ENCODE data around the gene PGA3. TPM values are rescaled to one million over a fixed set of nuclear protein-coding genes. Genes with fewer than 3 reads are reported as not detected.
"Not testable (repeated sequence)": the region's sequence is repeated elsewhere in the genome, so short reads cannot be mapped to it uniquely, and the experiment has no call there.

PGA3 gene
- total RNA-seq, 2 experiments from 2014 or later, result not detected

GRCh38 chr11:61201476-61201875, 1.8 kb upstream of the PGA3 start:
- CTCF ChIA-PET, result no interaction called here
- POLR2A ChIA-PET, result no interaction called here
- DNase-seq, result no peak
- no peaks in the 10 kb centered on the region for H3K36me3 Mint-ChIP-seq (ENCODE audit: low read depth)
- no peaks in the 10 kb centered on the region for H3K4me1 Mint-ChIP-seq (ENCODE audit: low read depth)
- Histone ChIP-seq H3K27ac (ENCODE audit: low read depth in 1 of 2, low read length in 2 of 2) (no peak overlapping the region), H3K9me3 (ENCODE audit: control insufficient read depth in 1 of 2, insufficient read depth in 1 of 2, low read length in 2 of 2) (peaks cover 0 to 4% of the 10 kb centered on the region in 2 experiments), H3K36me3 (ENCODE audit: insufficient read depth, low read length) (no peaks in the 10 kb centered on the region), H3K4me1 (ENCODE audit: insufficient read depth, low read length) (no peaks in the 10 kb centered on the region), H3K4me3 (ENCODE audit: low read length) (no peak overlapping the region), H3K27me3 (ENCODE audit: control insufficient read depth in 1 of 2, insufficient read depth in 2 of 2, low read length in 2 of 2) (no peaks in the 10 kb centered on the region)
- intact Hi-C loops (cut with DNase I, micrococcal nuclease), result loop anchor here in 1 of 2 experiments (10.0 kb wide), 1 partner anchor 73 kb away; no protein-coding TSS in a partner anchor
- H3K4me3 Mint-ChIP-seq, result no peak overlapping the region
- no peak for ATAC-seq (ENCODE audit: poor library complexity)
- H3K9me3 Mint-ChIP-seq, result no peaks in the 10 kb centered on the region
- H3K27me3 Mint-ChIP-seq, result peaks cover 11% of the 10 kb centered on the region
- no peak overlapping the region for H3K27ac Mint-ChIP-seq
- TF ChIP-seq CTCF (IDR thresholded peaks at IDR 0.05), result no peak

- H3K9me3 Mint-ChIP-seq; H3K27ac Mint-ChIP-seq; H3K4me1 ChIP-seq (ENCODE audit: insufficient read depth, low read length); DNase-seq; CTCF ChIA-PET; H3K27ac ChIP-seq (ENCODE audit: low read depth in 1 of 2, low read length in 2 of 2); H3K4me1 Mint-ChIP-seq (ENCODE audit: low read depth); H3K4me3 Mint-ChIP-seq; H3K4me3 ChIP-seq (ENCODE audit: low read length); H3K36me3 ChIP-seq (ENCODE audit: insufficient read depth, low read length); ATAC-seq (ENCODE audit: poor library complexity); H3K9me3 ChIP-seq (ENCODE audit: control insufficient read depth in 1 of 2, insufficient read depth in 1 of 2, low read length in 2 of 2); H3K27me3 ChIP-seq (ENCODE audit: control insufficient read depth in 1 of 2, insufficient read depth in 2 of 2, low read length in 2 of 2); POLR2A ChIA-PET; H3K36me3 Mint-ChIP-seq (ENCODE audit: low read depth): not testable (repeated sequence)
- intact Hi-C loops (cut with DNase I, micrococcal nuclease), result loop anchor here in 1 of 2 experiments (10.0 kb wide), 1 partner anchor 71 kb away; no protein-coding TSS in a partner anchor
- peaks cover 11% of the 10 kb centered on the region for H3K27me3 Mint-ChIP-seq
These were observed 558 bp downstream of the PGA3 start for GRCh38 chr11:61203873-61204272.

GRCh38 chr11:61204502-61205059, 1.3 kb downstream of the PGA3 start:
- H3K4me1 ChIP-seq (ENCODE audit: insufficient read depth, low read length); H3K4me3 Mint-ChIP-seq; DNase-seq; H3K27me3 ChIP-seq (ENCODE audit: control insufficient read depth in 1 of 2, insufficient read depth in 2 of 2, low read length in 2 of 2); H3K27ac ChIP-seq (ENCODE audit: low read depth in 1 of 2, low read length in 2 of 2); POLR2A ChIA-PET; H3K9me3 ChIP-seq (ENCODE audit: control insufficient read depth in 1 of 2, insufficient read depth in 1 of 2, low read length in 2 of 2); H3K4me1 Mint-ChIP-seq (ENCODE audit: low read depth); H3K36me3 ChIP-seq (ENCODE audit: insufficient read depth, low read length); ATAC-seq (ENCODE audit: poor library complexity); H3K36me3 Mint-ChIP-seq (ENCODE audit: low read depth); H3K9me3 Mint-ChIP-seq; H3K27ac Mint-ChIP-seq; H3K4me3 ChIP-seq (ENCODE audit: low read length); CTCF ChIA-PET: not testable (repeated sequence)
- H3K27me3 Mint-ChIP-seq, result peaks cover 11% of the 10 kb centered on the region
- intact Hi-C loops (cut with DNase I, micrococcal nuclease), result loop anchor here in 1 of 2 experiments (10.0 kb wide), 1 partner anchor 70 kb away; no protein-coding TSS in a partner anchor

GRCh38 chr11:61207636-61208310, 4.5 kb downstream of the PGA3 start:
- intact Hi-C loops (cut with DNase I, micrococcal nuclease), result loop anchor here in 1 of 2 experiments (10.0 kb wide), 1 partner anchor 67 kb away; no protein-coding TSS in a partner anchor
- H3K27me3 ChIP-seq (ENCODE audit: control insufficient read depth in 1 of 2, insufficient read depth in 2 of 2, low read length in 2 of 2); H3K9me3 ChIP-seq (ENCODE audit: control insufficient read depth in 1 of 2, insufficient read depth in 1 of 2, low read length in 2 of 2); H3K4me3 ChIP-seq (ENCODE audit: low read length); DNase-seq; H3K9me3 Mint-ChIP-seq; H3K4me1 ChIP-seq (ENCODE audit: insufficient read depth, low read length); H3K36me3 Mint-ChIP-seq (ENCODE audit: low read depth); ATAC-seq (ENCODE audit: poor library complexity); H3K36me3 ChIP-seq (ENCODE audit: insufficient read depth, low read length); H3K27me3 Mint-ChIP-seq; H3K4me3 Mint-ChIP-seq; H3K4me1 Mint-ChIP-seq (ENCODE audit: low read depth); H3K27ac ChIP-seq (ENCODE audit: low read depth in 1 of 2, low read length in 2 of 2); CTCF ChIA-PET; POLR2A ChIA-PET; H3K27ac Mint-ChIP-seq: not testable (repeated sequence)

- H3K27me3 Mint-ChIP-seq; H3K4me1 ChIP-seq (ENCODE audit: insufficient read depth, low read length); H3K36me3 Mint-ChIP-seq (ENCODE audit: low read depth); H3K9me3 Mint-ChIP-seq; H3K27ac Mint-ChIP-seq; H3K4me3 ChIP-seq (ENCODE audit: low read length); H3K4me1 Mint-ChIP-seq (ENCODE audit: low read depth); intact Hi-C loops (cut with DNase I, micrococcal nuclease); ATAC-seq (ENCODE audit: poor library complexity); H3K36me3 ChIP-seq (ENCODE audit: insufficient read depth, low read length); DNase-seq; H3K4me3 Mint-ChIP-seq; CTCF ChIA-PET; POLR2A ChIA-PET; H3K9me3 ChIP-seq (ENCODE audit: control insufficient read depth in 1 of 2, insufficient read depth in 1 of 2, low read length in 2 of 2); H3K27me3 ChIP-seq (ENCODE audit: control insufficient read depth in 1 of 2, insufficient read depth in 2 of 2, low read length in 2 of 2); H3K27ac ChIP-seq (ENCODE audit: low read depth in 1 of 2, low read length in 2 of 2): not testable (repeated sequence)
These were observed 7.3 kb downstream of the PGA3 start for GRCh38 chr11:61210629-61211028.

GRCh38 chr11:61211327-61211952, 8.1 kb downstream of the PGA3 start:
- H3K27ac Mint-ChIP-seq; H3K36me3 Mint-ChIP-seq (ENCODE audit: low read depth); ATAC-seq (ENCODE audit: poor library complexity); DNase-seq; H3K27me3 ChIP-seq (ENCODE audit: control insufficient read depth in 1 of 2, insufficient read depth in 2 of 2, low read length in 2 of 2); H3K4me3 ChIP-seq (ENCODE audit: low read length); intact Hi-C loops (cut with DNase I, micrococcal nuclease); H3K9me3 ChIP-seq (ENCODE audit: control insufficient read depth in 1 of 2, insufficient read depth in 1 of 2, low read length in 2 of 2); POLR2A ChIA-PET; H3K4me1 ChIP-seq (ENCODE audit: insufficient read depth, low read length); H3K27ac ChIP-seq (ENCODE audit: low read depth in 1 of 2, low read length in 2 of 2); H3K4me3 Mint-ChIP-seq; H3K4me1 Mint-ChIP-seq (ENCODE audit: low read depth); H3K27me3 Mint-ChIP-seq; CTCF ChIA-PET; H3K36me3 ChIP-seq (ENCODE audit: insufficient read depth, low read length); H3K9me3 Mint-ChIP-seq: not testable (repeated sequence)
